AG09319 (cell line): ENCODE measurements around the gene TYW1B.
"Not testable (repeated sequence)": the region's sequence is repeated elsewhere in the genome, so short reads cannot be mapped to it uniquely, and the experiment has no call there.

Experiments
- DNase-seq: peaks from one replicate; pipeline ENCODE4 v3.0.0-alpha.2; 2010; ENCODE audit warnings: low read depth; ENCODE audit errors: extremely low read depth
- CTCF ChIP-seq: IDR thresholded peaks from 2 replicates; pipeline ENCODE4 v1.5.1; 2011; ENCODE audit warnings: low read depth, mild to moderate bottlenecking, inconsistent platforms, low read length, moderate library complexity

Gene TYW1B

DNA sequence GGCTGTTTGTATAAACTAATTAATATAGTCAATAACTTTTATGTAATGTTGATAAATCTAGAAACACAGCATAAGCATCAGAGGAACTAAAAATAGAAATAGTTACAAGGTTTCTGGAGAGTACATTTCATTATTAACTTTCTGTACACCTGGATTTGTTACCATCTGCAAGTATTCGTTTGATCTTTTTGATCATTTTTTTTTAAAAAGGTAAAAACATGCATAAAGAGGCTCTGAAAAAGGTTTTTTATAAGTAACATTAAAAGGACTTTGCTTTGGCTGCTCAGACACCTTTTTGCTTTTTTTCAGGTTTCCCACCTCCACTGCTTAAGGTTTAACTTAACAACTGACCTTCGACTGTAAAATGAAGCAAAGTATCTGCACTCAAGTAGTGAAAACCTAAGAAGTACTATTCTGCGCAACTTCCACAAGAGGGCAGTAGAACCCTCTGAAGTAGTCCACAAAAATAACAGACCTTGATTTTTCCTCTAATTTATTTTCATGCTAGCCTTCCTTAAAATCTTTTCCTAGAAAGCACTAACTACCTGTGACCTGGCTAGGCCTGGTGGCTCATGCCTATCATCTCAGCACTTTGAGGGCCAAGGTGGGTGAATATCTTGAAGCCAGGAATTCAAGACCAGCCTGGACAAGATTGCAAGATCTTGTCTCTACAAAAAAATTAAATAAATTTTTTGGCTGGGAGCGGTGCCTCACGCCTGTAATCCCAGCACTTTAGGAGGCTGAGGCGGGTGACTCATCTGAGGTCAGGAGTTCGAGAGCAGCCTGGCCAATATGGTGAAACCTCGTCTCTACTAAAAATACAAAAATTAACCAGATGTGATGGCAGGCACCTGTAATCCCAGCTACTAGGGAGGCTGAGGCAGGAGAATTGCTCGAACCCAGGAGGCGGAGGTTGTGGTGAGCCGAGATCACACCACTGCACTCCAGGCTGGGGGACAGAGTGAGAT lies 4.0 kb downstream of the TYW1B start:
- TF ChIP-seq CTCF, result peak; percentile 15
- DNase-seq, result not testable (repeated sequence)

DNA sequence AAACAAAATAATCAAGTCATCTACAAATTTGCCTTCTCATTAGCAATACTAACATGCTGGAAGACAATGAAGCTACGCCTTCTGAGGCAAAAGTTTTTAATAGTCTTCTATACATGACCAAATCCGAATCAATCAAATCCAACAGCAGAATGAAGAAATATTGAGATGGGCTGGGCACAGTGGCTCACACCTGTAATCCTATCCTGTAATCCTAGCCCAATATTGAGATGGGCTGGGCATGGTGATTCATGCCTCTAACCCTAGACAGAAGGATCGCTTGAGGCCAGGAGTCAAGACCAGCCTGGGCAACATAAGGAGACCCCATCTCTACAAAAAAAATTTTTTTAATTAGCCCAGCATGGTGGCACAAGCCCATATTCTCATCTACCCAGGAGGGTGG lies 5.5 kb downstream of the TYW1B start:
- not testable (repeated sequence) for DNase-seq

GRCh38 chr7:72818663-72819361 lies 9.2 kb downstream of the TYW1B start:
- DNase-seq, result not testable (repeated sequence)

DNA sequence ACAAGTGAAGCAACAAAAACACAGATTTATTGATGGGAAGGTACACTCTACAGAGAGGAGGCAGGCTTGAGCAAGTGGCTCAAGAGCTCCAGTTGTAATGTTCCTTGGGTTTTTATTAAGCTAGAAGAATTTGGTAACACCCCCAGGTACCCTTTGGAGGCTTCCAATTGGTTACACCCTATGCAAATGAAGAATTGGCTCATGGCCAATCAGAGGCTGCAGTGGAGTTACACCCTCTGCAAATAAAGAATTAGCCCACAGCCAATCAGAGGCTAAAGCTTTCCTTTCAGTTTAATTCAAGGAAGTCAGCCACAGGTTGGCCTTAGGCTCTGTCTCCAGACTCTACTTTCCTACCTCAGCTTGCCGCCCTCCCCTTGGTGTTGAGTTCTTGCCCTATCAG lies 10.3 kb downstream of the TYW1B start:
- not testable (repeated sequence) for DNase-seq

DNA sequence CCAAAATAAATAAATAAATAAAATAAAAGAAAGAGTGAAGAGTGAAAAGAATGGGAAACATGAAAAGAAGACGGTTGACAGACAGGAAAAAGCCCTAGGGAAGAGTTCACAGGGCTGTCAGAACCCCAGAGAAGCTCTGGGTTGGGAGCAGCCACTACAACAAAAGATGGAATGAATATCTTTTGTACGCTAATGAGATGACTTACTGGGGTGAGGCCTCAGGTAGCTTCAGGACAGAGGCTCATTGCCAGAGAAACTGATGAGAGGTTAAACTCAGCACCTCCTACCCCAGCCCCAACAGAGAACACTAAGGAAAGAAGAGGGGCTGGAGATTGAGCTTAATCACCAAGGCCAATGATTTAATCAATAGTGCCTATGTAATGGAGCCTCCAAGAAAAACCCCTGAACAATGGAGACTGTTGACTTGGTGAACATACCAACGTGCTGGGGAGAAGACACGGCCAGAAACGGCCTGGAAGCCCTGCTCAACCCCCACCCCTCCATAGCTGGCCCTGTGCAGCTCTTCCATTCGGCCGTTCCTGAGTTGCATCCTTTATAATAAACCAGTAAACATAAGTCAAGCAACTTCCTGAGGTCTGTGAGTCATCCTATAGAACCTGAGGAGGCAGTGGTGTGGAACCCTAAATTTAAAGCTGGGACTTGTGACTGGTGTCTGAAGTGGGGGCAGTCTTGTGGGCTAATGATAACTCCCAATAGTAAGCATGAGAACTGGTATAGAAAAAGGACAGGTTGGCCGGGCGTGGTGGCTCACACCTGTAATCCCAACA lies 11.4 kb downstream of the TYW1B start:
- DNase-seq, result not testable (repeated sequence)

- DNase-seq, result not testable (repeated sequence)
These were observed 17.6 kb downstream of the TYW1B start for GRCh38 chr7:72810437-72810836.

GRCh38 chr7:72808511-72808910 lies 19.5 kb downstream of the TYW1B start:
- not testable (repeated sequence) for DNase-seq

DNA sequence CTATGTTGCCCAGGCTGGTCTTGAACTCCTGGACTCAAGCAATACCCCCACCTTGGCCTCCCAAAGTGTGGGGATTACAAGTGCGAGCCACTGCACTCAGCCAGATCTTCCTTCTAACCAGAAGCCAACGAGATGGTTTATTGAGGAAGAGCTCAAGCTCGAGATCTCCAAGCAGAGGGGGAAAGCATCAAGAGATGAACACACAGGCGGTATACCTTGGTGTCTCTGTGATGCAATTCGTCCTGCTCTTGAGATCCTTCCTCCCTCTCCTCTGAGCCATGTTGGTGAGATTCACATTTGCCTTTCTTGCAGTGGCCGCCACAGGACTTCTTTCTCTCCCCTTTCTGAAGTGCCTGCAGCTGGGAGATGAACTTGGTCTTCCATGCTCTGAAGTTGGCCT lies 21.1 kb downstream of the TYW1B start:
- DNase-seq, result not testable (repeated sequence)

- DNase-seq, result no peak
- TF ChIP-seq CTCF, result no peak
These were observed 22.2 kb downstream of the TYW1B start for GRCh38 chr7:72805526-72806494.

- not testable (repeated sequence) for DNase-seq
These were observed 24.2 kb downstream of the TYW1B start for GRCh38 chr7:72803778-72804177.

- not testable (repeated sequence) for DNase-seq
These were observed 26.4 kb downstream of the TYW1B start for GRCh38 chr7:72801564-72801963.

DNA sequence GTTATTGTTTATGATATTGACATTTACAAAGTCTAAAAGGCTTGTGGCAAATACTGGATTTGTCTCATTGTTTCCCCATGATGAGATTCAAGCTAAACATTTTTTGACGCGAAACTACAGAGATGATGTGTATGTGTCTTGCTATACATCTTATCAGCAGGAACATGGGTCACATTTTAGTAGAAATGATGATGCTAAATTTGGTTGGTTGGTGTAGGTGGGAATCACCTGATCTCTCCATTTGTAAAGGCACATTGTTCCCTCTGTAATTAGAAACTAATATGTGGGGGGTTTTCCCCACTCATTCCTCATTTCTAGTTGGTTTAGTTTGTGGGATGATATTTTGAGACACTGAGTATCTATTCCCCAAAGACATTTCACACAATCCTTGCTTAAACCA lies 32.6 kb downstream of the TYW1B start:
- not testable (repeated sequence) for DNase-seq
